ENCODE results near the gene CTNNA2. TPM values are rescaled to one million over a fixed set of nuclear protein-coding genes. Genes with fewer than 3 reads are reported as not detected.

The CTNNA2 gene
- total and polyA plus RNA-seq, 2 of the 8 experiments (the other 6 are each of a cell fraction or from before 2014, with no cell fraction given) = 3.9 to 9.0 TPM

- no peak for TF ChIP-seq CHD7 (IDR thresholded peaks at IDR 0.05; ENCODE audit: insufficient replicate concordance, low read length)
- no peak for TF ChIP-seq CEBPB (IDR thresholded peaks at IDR 0.05; ENCODE audit: low read depth, low read length)
- TF ChIP-seq USF2 (IDR thresholded peaks at IDR 0.05; ENCODE audit: low read length) = no peak
- no peak for TF ChIP-seq FOSL1 (IDR thresholded peaks at IDR 0.05; ENCODE audit: insufficient read depth, low read depth, low read length)
- TF ChIP-seq JUN (IDR thresholded peaks at IDR 0.05; ENCODE audit: low read depth, low read length) = no peak
Measured at GRCh38 chr2:80338794-80339193, 825.9 kb downstream of the CTNNA2 start (continued).

Data from H1 (cell line).